ENCODE results near the gene CTNNBL1.
"Not testable (repeated sequence)": the region's sequence is repeated elsewhere in the genome, so short reads cannot be mapped to it uniquely, and the experiment has no call there.

Gene CTNNBL1

GRCh38 chr20:37850036-37850592, 156.3 kb downstream of the CTNNBL1 start:
- no peak for DNase-seq (ENCODE audit: low read depth, low spot score)

- DNase-seq (ENCODE audit: low read depth, low spot score), result no peak
Observed at GRCh38 chr20:37850724-37851355, 157.0 kb downstream of the CTNNBL1 start.

GRCh38 chr20:37852666-37853065, 158.8 kb downstream of the CTNNBL1 start:
- no peak for DNase-seq (ENCODE audit: low read depth, low spot score)

- DNase-seq (ENCODE audit: low read depth, low spot score), result no peak
Observed at GRCh38 chr20:37853823-37854375, 160.1 kb downstream of the CTNNBL1 start.

GRCh38 chr20:37856034-37856433, 162.2 kb downstream of the CTNNBL1 start:
- not testable (repeated sequence) for DNase-seq (ENCODE audit: low read depth, low spot score)

GRCh38 chr20:37856932-37857660, 163.3 kb downstream of the CTNNBL1 start:
- DNase-seq (ENCODE audit: low read depth, low spot score), result peak; percentile 71

- DNase-seq (ENCODE audit: low read depth, low spot score), result no peak
Observed at GRCh38 chr20:37859406-37860171, 165.8 kb downstream of the CTNNBL1 start.

GRCh38 chr20:37863289-37863688, 169.5 kb downstream of the CTNNBL1 start:
- DNase-seq (ENCODE audit: low read depth, low spot score), result no peak

- no peak for DNase-seq (ENCODE audit: low read depth, low spot score)
Observed at GRCh38 chr20:37864298-37864697, 170.5 kb downstream of the CTNNBL1 start.

GRCh38 chr20:37866051-37866450, 172.2 kb downstream of the CTNNBL1 start:
- DNase-seq (ENCODE audit: low read depth, low spot score), result no peak

- no peak for DNase-seq (ENCODE audit: low read depth, low spot score)
Observed at GRCh38 chr20:37867289-37868195, 173.7 kb downstream of the CTNNBL1 start.

GRCh38 chr20:37868851-37869333, 175.1 kb downstream of the CTNNBL1 start:
- DNase-seq (ENCODE audit: low read depth, low spot score), result no peak

GRCh38 chr20:37869334-37869861, 175.6 kb downstream of the CTNNBL1 start:
- DNase-seq (ENCODE audit: low read depth, low spot score), result peak; percentile 32

- DNase-seq (ENCODE audit: low read depth, low spot score), result no peak
Observed at GRCh38 chr20:37870294-37870693, 176.5 kb downstream of the CTNNBL1 start.

- DNase-seq (ENCODE audit: low read depth, low spot score), result no peak
Observed at GRCh38 chr20:37871751-37872150, 177.9 kb downstream of the CTNNBL1 start.

GRCh38 chr20:37872161-37872560, 178.3 kb downstream of the CTNNBL1 start:
- no peak for DNase-seq (ENCODE audit: low read depth, low spot score)

- no peak for DNase-seq (ENCODE audit: low read depth, low spot score)
Observed at GRCh38 chr20:37873884-37874283, 180.1 kb downstream of the CTNNBL1 start.

GRCh38 chr20:37875460-37876175, 181.8 kb downstream of the CTNNBL1 start:
- no peak for DNase-seq (ENCODE audit: low read depth, low spot score)

GRCh38 chr20:37876863-37877262, 183.0 kb downstream of the CTNNBL1 start:
- no peak for DNase-seq (ENCODE audit: low read depth, low spot score)
